Adrenal gland (tissue), 12 donors: ENCODE measurements around the gene UROS. TPM values are rescaled to one million over a fixed set of nuclear protein-coding genes. Genes with fewer than 3 reads are reported as not detected.

Experiments used
- DNase-seq, 7 donors: peaks; one replicate each; pipeline ENCODE4 v3.0.0-alpha.2; 2019 to 2020
- H3K27ac ChIP-seq, 5 donors: fragments of 200-600 bp; sonication (generic) in 4 of 5; 1 replicate in 3 of 5; 2 replicates in 2 of 5; pipeline versions ENCODE4 v1.5.1 to v1.8.0; 2016 to 2020; ENCODE audit warnings: mild to moderate bottlenecking in 1 of 5
- H3K27me3 ChIP-seq: fragments of 200-600 bp; 2 replicates; pipeline ENCODE4 v1.8.0; 2021
- H3K36me3 ChIP-seq, 2 donors: fragments of 200-600 bp; replicated peaks in 1 of 2; 1 replicate in 1 of 2; 2 replicates in 1 of 2; pipeline versions ENCODE4 v1.5.1 to v1.8.0; 2018 to 2022
- H3K4me1 ChIP-seq, 2 donors: fragments of 200-600 bp; replicated peaks in 1 of 2; 1 replicate in 1 of 2; 2 replicates in 1 of 2; pipeline versions ENCODE4 v1.5.1 to v1.8.0; 2018 to 2021
- H3K4me3 ChIP-seq, 4 donors: fragments of 200-600 bp; sonication (generic) in 3 of 4; one replicate each; pipeline ENCODE4 v1.5.1; 2016 to 2018
- H3K9me3 ChIP-seq, 3 donors: fragments of 200-600 bp; sonication (generic) in 1 of 3; replicated peaks in 1 of 3; 1 replicate in 2 of 3; 2 replicates in 1 of 3; pipeline versions ENCODE4 v1.5.1 to v1.8.0; 2016 to 2021
- POLR2A ChIP-seq, 2 donors: fragments of 450-650 bp; IDR thresholded peaks; one replicate each; pipeline ENCODE4 v1.6.1; 2017; ENCODE audit warnings: antibody characterized with exemption in 2 of 2, mild to moderate bottlenecking in 2 of 2, moderate library complexity in 1 of 2
- WGBS, 4 donors: extraction: QIAGEN DNeasy Blood & Tissue Kit in 2 of 4; methylation state at CpG; one replicate each; pipeline versions ENCODE4 v1.1.5 to v1.1.7; 2013 to 2017; 5-methylcytosine and 5-hydroxymethylcytosine counted together
- intact Hi-C, 2 donors: fragments of 100-400 bp; cut with DNase I; formaldehyde crosslinking; loops; one replicate each; pipeline versions ENCODE4 v1.14.1 to v1.15.0; 2022 to 2023
- polyA plus RNA-seq, 3 donors: library from polyadenylated mRNA; stranded (reverse); fragments of 200-250 nt in 2 of 3; fragments of 350-450 nt in 1 of 3; fragmentation: Illumina TruSeq in 1 of 3; extraction: RNeasy Lipid Tissue Mini Kit (QIAGEN cat#74804) in 1 of 3; gene quantifications; one replicate each; pipeline ENCODE4 v1.2.3, GENCODE V29; 2013 to 2014
- total RNA-seq, 9 donors: library from RNA; depleted of rRNA in 4 of 9; stranded (reverse); fragments of >200 nt in 4 of 9; fragments of 120-200 nt in 1 of 9; fragmentation: NEBNext Ultra II Directional in 1 of 9; extraction: Animal tissue kit (Norgen Biotek cat#: 25700) in 1 of 9; gene quantifications; one replicate each; pipeline versions ENCODE4 v1.1.0 to v1.2.4, GENCODE V29; 2013 to 2023
- TF ChIP-seq, protein P1 (sequence below), 6 experiments: fragments of 450-650 bp in 4 of 6; fragments of 200-600 bp in 2 of 6; sonication (generic) in 1 of 6; IDR thresholded peaks; 1 replicate in 5 of 6; 2 replicates in 1 of 6; pipeline versions ENCODE4 v1.5.1 to v1.8.0; 2016 to 2021; ENCODE audit warnings: antibody characterized with exemption in 6 of 6, mild to moderate bottlenecking in 2 of 6, moderate library complexity in 1 of 6
- donor health status: healthy with polysubstance abuse.
- donor health status: Bipolar disorder and iron deficiency.
- donor health status: DM: yes; HTN: yes; CAD: no.
- donor health status: DM: no; HTN: no; CAD: no.
- donor health status: DM: no; HTN: no; CAD: no.
- donor health status: DM: yes; HTN: yes; CAD: no.

Gene UROS
- total and polyA plus RNA-seq, 12 donors: 41.1 to 122 (median 60.7) TPM

DNA sequence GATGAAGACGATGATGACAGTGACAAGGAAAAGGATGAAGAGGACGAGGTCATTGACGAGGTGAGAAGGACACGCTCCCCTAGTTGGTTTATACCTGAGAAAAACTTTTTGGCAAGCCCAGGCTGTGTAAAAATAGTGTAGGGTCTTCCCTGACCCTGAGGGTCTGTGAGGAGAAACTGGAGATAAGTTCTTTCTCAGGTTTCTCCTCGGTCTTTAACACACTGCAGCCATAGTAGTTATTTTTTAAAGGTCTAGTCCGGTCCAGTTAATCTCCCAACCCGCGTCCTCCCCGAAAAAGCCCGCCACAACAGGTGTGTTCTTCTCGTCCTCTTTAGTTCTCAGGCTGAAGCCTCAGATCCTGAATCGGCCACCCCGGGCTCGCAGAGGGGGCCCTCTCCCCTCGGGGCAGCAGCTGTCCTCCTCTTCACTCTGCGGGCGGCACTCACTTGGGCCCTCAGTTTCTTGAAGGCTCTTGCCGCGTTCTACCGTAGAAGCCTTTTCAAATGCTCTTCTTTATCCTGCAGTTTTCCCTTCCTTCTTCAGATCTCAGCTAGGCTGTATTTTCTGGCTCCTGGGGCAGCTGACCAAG lies 699 bp upstream of the UROS start:
- peak overlapping the region in 4 of 5 donors; percentile 84 to 97 (median 91) for H3K27ac ChIP-seq
- 0 to 1% (median 0%) methylated on average over 20 of the region's 20 CpGs for WGBS, 4 donors
- peaks cover 23 to 38% of the 10 kb centered on the region in 2 donors for H3K4me1 ChIP-seq
- TF ChIP-seq, protein P1, sequence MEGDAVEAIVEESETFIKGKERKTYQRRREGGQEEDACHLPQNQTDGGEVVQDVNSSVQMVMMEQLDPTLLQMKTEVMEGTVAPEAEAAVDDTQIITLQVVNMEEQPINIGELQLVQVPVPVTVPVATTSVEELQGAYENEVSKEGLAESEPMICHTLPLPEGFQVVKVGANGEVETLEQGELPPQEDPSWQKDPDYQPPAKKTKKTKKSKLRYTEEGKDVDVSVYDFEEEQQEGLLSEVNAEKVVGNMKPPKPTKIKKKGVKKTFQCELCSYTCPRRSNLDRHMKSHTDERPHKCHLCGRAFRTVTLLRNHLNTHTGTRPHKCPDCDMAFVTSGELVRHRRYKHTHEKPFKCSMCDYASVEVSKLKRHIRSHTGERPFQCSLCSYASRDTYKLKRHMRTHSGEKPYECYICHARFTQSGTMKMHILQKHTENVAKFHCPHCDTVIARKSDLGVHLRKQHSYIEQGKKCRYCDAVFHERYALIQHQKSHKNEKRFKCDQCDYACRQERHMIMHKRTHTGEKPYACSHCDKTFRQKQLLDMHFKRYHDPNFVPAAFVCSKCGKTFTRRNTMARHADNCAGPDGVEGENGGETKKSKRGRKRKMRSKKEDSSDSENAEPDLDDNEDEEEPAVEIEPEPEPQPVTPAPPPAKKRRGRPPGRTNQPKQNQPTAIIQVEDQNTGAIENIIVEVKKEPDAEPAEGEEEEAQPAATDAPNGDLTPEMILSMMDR (IDR thresholded peaks at IDR 0.05): no peak
- H3K27me3 ChIP-seq: no peaks in the 10 kb centered on the region
- peaks cover 0 to 20% of the 10 kb centered on the region in 2 donors for H3K36me3 ChIP-seq
- H3K9me3 ChIP-seq: no peaks in the 10 kb centered on the region
- DNase-seq: peak in 1 of 7 donors; percentile 7
- peak overlapping the region; percentile 27 to 99 (median 96) for H3K4me3 ChIP-seq
- intact Hi-C loops: no loop called here

DNA sequence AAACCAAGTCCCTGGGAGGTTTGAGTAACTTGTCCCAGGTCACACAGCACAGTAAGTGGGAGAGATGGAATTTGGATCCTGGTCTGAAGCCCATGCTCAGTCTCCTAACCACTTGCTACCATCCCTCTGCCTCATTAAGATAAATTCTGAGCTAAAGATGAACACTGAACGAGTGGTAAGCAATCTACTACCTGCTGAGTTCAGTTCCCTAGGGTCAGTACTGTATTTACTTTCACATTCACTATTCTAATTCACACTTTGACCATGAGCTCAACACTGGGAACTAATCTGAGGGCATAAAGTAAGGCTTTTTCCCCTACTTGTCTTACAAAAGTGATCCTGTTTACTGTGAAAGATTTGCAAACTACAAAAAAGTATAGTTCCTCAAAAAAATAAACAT lies 2.4 kb downstream of the UROS start:
- intact Hi-C loops: no loop called here
- H3K36me3 ChIP-seq: peaks cover 0 to 3% of the 10 kb centered on the region in 2 donors
- no peak overlapping the region for H3K4me3 ChIP-seq
- H3K4me1 ChIP-seq: peaks cover 23 to 34% of the 10 kb centered on the region in 2 donors
- 63 to 73% (median 70%) methylated on average over 1 of the region's 1 CpG for WGBS, 4 donors
- no peak overlapping the region for H3K27ac ChIP-seq
- no peak for DNase-seq
- H3K27me3 ChIP-seq: no peaks in the 10 kb centered on the region
- no peak for TF ChIP-seq POLR2A (IDR thresholded peaks at IDR 0.05)
- TF ChIP-seq, protein P1 (IDR thresholded peaks at IDR 0.05): no peak
- H3K9me3 ChIP-seq: no peaks in the 10 kb centered on the region

DNA sequence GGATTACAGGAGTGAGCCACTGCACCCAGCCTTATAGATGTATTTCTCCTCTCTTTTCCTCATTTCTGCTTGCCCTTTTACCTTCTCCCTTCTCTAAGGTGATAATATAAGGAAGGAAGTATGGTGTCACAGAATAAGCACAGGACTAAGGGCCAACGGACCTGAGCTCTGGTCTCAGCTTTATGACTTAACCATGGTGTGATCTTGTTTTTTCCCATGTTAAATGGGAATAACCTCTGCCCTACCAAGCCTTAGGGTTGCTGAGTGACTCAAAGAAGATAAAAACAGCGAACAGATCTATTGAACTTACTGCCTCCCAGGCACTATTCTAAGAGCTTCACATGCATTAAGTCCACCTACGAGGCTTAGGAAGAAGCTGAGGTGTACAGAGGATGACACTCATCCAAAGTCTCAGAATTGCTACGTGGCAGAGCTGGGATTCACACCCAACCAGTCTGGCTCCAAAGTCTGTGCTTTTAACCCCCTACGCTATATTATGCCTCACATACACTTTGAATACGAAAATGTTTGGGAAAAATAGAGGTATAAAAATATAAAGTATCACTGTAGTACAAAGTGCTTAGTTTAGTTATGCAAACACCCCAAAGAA lies 5.6 kb downstream of the UROS start:
- TF ChIP-seq, protein P1 (IDR thresholded peaks at IDR 0.05): no peak
- TF ChIP-seq POLR2A (IDR thresholded peaks at IDR 0.05): no peak
- no peak for DNase-seq
- H3K4me1 ChIP-seq: peaks cover 7 to 19% of the 10 kb centered on the region in 2 donors
- H3K27me3 ChIP-seq: no peaks in the 10 kb centered on the region
- H3K9me3 ChIP-seq: no peaks in the 10 kb centered on the region
- H3K36me3 ChIP-seq: peaks cover 0 to 29% of the 10 kb centered on the region in 2 donors
- no peak overlapping the region for H3K27ac ChIP-seq
- no peak overlapping the region for H3K4me3 ChIP-seq
- 90 to 92% (median 91%) methylated on average over 6 of the region's 6 CpGs for WGBS, 4 donors
- intact Hi-C loops: no loop called here

DNA sequence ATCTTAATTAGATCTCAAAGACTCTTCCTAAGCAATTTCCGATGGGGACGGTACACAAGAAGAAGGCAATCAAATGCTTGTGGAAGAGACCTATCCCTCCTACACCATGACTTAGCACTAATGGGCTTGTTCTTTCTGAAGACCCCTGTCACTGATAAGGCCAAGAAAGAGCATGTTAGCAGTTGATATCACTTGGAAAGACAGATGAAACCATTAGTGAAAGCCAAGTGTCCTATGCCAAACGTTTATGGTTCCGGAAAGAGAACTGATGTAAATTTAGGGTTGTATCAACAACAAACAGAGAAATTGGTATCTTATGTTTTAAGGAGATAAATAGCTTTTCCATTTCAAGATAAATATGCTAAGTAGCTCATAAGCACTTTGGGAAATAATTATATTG lies 6.5 kb downstream of the UROS start:
- no peaks in the 10 kb centered on the region for H3K9me3 ChIP-seq
- H3K27me3 ChIP-seq: no peaks in the 10 kb centered on the region
- intact Hi-C loops: no loop called here
- TF ChIP-seq POLR2A (IDR thresholded peaks at IDR 0.05): no peak
- TF ChIP-seq, protein P1 (IDR thresholded peaks at IDR 0.05): no peak
- DNase-seq: no peak
- H3K4me1 ChIP-seq: peaks cover 9 to 19% of the 10 kb centered on the region in 2 donors
- peaks cover 0 to 29% of the 10 kb centered on the region in 2 donors for H3K36me3 ChIP-seq
- no peak overlapping the region for H3K4me3 ChIP-seq
- H3K27ac ChIP-seq: no peak overlapping the region
- WGBS, 4 donors: 85 to 96% (median 91%) methylated on average over 4 of the region's 4 CpGs
